NCI-H2171 (cell line): ENCODE data around the gene CDKN2D.
A peak's percentile ranks its signal among the peaks of the same experiment; 100 is the strongest.
"Not testable (repeated sequence)": the region's sequence is repeated elsewhere in the genome, so short reads cannot be mapped to it uniquely, and the experiment has no call there.

Experiments used
- DNase-seq: peaks from one replicate; lab custom pipeline; 2025; lab: John Stamatoyannopoulos, UW

The CDKN2D gene

GRCh38 chr19:10580979-10581631 lies 12.3 kb upstream of the CDKN2D start:
- DNase-seq, result peak; percentile 92

GRCh38 chr19:10577951-10578350 lies 9.2 kb upstream of the CDKN2D start:
- no peak for DNase-seq

- no peak for DNase-seq
These were observed 6.4 kb upstream of the CDKN2D start for GRCh38 chr19:10575011-10575716.

GRCh38 chr19:10574462-10574861 lies 5.7 kb upstream of the CDKN2D start:
- no peak for DNase-seq

- DNase-seq, result not testable (repeated sequence)
These were observed 5.0 kb upstream of the CDKN2D start for GRCh38 chr19:10573793-10574192.

GRCh38 chr19:10568062-10568825 lies 535 bp downstream of the CDKN2D start:
- peak; percentile 18 for DNase-seq

GRCh38 chr19:10567656-10568055 lies 1.1 kb downstream of the CDKN2D start:
- DNase-seq, result no peak

GRCh38 chr19:10566658-10567410 lies 1.9 kb downstream of the CDKN2D start:
- no peak for DNase-seq

- DNase-seq, result no peak
These were observed 2.4 kb downstream of the CDKN2D start for GRCh38 chr19:10566408-10566657.

GRCh38 chr19:10565567-10566407 lies 3.0 kb downstream of the CDKN2D start, which contains the start of gene KRI1:
Gene KRI1 (minus strand): TSS chr19:10566010. CDS start chr19:10565999, 11 bp downstream.
- DNase-seq, result peak; percentile 94

GRCh38 chr19:10565028-10565566 lies 3.7 kb downstream of the CDKN2D start:
- peak; percentile 71 for DNase-seq

GRCh38 chr19:10562609-10563008 lies 6.2 kb downstream of the CDKN2D start:
- no peak for DNase-seq

GRCh38 chr19:10560154-10560553 lies 8.6 kb downstream of the CDKN2D start:
- no peak for DNase-seq

GRCh38 chr19:10557603-10558197 lies 11.1 kb downstream of the CDKN2D start:
- DNase-seq, result no peak

GRCh38 chr19:10555610-10555973 lies 13.2 kb downstream of the CDKN2D start:
- no peak for DNase-seq

GRCh38 chr19:10554760-10555609 lies 13.8 kb downstream of the CDKN2D start:
- no peak for DNase-seq

GRCh38 chr19:10553943-10554381 lies 14.8 kb downstream of the CDKN2D start:
- no peak for DNase-seq

GRCh38 chr19:10553087-10553667 lies 15.6 kb downstream of the CDKN2D start:
- no peak for DNase-seq

GRCh38 chr19:10552510-10553053 lies 16.2 kb downstream of the CDKN2D start:
- no peak for DNase-seq
